ENCODE results near the gene XPA. TPM values are rescaled to one million over a fixed set of nuclear protein-coding genes. Genes with fewer than 3 reads are reported as not detected.

XPA gene
- total and polyA plus RNA-seq, 2 of the 13 experiments (the other 11 are each of a cell fraction or from before 2014, with no cell fraction given) = 2.3 to 15.2 TPM

DNA sequence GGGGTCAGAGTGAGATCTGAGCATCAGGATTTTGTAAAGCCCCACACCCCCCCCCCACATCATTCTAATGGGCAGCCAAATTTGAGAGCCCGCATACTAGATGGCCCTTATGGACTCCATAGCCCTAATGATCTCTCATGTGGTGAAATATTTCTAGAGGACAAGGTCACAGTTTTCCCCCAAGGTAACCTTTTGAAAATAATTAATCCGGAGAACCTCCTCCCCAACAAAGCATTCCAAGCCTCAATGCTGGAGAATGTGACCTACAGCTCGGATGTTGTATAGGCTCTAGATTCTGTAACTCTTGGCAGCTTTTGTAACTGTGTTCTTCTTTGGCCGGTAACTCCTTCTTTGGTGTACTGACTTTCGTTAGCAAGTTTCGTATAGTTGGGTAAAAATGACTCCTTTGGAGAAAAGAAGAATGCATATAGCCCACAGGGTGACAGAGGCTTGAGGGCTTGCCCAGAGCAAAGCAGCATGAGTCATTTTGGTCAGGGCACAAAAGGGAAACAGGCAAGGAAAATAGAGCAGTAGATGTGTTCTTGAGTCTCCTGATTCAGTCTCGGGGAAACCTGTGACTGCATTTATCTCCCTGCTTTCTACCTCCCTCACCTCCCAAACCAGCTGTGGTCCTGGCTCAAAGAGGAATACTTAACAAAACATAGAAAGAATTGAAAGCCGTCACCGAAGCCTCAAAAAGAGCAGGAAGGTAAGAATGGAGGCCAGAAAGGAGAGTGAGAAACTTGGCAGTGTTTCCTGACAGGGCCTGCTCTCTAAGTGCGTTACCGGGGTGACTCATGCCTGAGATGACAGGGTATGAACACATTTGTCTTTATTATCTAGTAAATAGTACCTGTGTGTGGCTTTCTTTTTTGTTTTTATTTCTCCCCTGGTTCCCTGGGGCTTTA is 6.6 kb upstream of the XPA start (continued):
- no peak for TF ChIP-seq KLF16 (CRISPR knock-in tag; IDR thresholded peaks at IDR 0.05)
- TF ChIP-seq, protein P1, sequence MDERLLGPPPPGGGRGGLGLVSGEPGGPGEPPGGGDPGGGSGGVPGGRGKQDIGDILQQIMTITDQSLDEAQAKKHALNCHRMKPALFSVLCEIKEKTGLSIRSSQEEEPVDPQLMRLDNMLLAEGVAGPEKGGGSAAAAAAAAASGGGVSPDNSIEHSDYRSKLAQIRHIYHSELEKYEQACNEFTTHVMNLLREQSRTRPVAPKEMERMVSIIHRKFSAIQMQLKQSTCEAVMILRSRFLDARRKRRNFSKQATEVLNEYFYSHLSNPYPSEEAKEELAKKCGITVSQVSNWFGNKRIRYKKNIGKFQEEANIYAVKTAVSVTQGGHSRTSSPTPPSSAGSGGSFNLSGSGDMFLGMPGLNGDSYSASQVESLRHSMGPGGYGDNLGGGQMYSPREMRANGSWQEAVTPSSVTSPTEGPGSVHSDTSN (CRISPR knock-in tag; IDR thresholded peaks at IDR 0.05) = no peak
- peak; percentile 79 for TF ChIP-seq FOSL2 (CRISPR knock-in tag; IDR thresholded peaks at IDR 0.05)
- 0 out of 2 replicates have a peak, but pooled peaks have one; percentile 34 for TF ChIP-seq NR2C2 (CRISPR knock-in tag; IDR thresholded peaks at IDR 0.05; ENCODE audit: borderline replicate concordance)
- TF ChIP-seq ZNF460 (CRISPR knock-in tag; IDR thresholded peaks at IDR 0.05; ENCODE audit: borderline replicate concordance) = no peak
- TF ChIP-seq, protein P2, sequence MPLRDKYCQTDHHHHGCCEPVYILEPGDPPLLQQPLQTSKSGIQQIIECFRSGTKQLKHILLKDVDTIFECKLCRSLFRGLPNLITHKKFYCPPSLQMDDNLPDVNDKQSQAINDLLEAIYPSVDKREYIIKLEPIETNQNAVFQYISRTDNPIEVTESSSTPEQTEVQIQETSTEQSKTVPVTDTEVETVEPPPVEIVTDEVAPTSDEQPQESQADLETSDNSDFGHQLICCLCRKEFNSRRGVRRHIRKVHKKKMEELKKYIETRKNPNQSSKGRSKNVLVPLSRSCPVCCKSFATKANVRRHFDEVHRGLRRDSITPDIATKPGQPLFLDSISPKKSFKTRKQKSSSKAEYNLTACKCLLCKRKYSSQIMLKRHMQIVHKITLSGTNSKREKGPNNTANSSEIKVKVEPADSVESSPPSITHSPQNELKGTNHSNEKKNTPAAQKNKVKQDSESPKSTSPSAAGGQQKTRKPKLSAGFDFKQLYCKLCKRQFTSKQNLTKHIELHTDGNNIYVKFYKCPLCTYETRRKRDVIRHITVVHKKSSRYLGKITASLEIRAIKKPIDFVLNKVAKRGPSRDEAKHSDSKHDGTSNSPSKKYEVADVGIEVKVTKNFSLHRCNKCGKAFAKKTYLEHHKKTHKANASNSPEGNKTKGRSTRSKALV (CRISPR knock-in tag; IDR thresholded peaks at IDR 0.05) = no peak
- TF ChIP-seq, protein P3, sequence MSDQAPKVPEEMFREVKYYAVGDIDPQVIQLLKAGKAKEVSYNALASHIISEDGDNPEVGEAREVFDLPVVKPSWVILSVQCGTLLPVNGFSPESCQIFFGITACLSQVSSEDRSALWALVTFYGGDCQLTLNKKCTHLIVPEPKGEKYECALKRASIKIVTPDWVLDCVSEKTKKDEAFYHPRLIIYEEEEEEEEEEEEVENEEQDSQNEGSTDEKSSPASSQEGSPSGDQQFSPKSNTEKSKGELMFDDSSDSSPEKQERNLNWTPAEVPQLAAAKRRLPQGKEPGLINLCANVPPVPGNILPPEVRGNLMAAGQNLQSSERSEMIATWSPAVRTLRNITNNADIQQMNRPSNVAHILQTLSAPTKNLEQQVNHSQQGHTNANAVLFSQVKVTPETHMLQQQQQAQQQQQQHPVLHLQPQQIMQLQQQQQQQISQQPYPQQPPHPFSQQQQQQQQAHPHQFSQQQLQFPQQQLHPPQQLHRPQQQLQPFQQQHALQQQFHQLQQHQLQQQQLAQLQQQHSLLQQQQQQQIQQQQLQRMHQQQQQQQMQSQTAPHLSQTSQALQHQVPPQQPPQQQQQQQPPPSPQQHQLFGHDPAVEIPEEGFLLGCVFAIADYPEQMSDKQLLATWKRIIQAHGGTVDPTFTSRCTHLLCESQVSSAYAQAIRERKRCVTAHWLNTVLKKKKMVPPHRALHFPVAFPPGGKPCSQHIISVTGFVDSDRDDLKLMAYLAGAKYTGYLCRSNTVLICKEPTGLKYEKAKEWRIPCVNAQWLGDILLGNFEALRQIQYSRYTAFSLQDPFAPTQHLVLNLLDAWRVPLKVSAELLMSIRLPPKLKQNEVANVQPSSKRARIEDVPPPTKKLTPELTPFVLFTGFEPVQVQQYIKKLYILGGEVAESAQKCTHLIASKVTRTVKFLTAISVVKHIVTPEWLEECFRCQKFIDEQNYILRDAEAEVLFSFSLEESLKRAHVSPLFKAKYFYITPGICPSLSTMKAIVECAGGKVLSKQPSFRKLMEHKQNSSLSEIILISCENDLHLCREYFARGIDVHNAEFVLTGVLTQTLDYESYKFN (CRISPR knock-in tag; conservative IDR thresholded peaks at IDR 0.05) = peak; percentile 66
- peak; percentile 39; the same call in 1 of the 2 replicates for TF ChIP-seq NCOR1 (IDR thresholded peaks at IDR 0.05; ENCODE audit: borderline replicate concordance, low read length)
- no peak for TF ChIP-seq ZNF670 (CRISPR knock-in tag; IDR thresholded peaks at IDR 0.05; ENCODE audit: borderline replicate concordance)
- no peak for TF ChIP-seq KDM5B (CRISPR knock-in tag; IDR thresholded peaks at IDR 0.05; ENCODE audit: borderline replicate concordance)
- 0 out of 2 replicates have a peak, but pooled peaks have one; percentile 35 for TF ChIP-seq KMT2B (CRISPR knock-in tag; IDR thresholded peaks at IDR 0.05)
- no peak for TF ChIP-seq ZNF367 (CRISPR knock-in tag; IDR thresholded peaks at IDR 0.05; ENCODE audit: borderline replicate concordance)
- peak; percentile 49; the same call in 1 of the 2 replicates for TF ChIP-seq CCDC6 (CRISPR knock-in tag; IDR thresholded peaks at IDR 0.05)
- TF ChIP-seq NFKBIZ (CRISPR knock-in tag; IDR thresholded peaks at IDR 0.05) = no peak
- TF ChIP-seq ZFY (CRISPR knock-in tag; IDR thresholded peaks at IDR 0.05) = 0 out of 2 replicates have a peak, but pooled peaks have one; percentile 10
- TF ChIP-seq RFXANK (CRISPR knock-in tag; IDR thresholded peaks at IDR 0.05) = no peak
- TF ChIP-seq HES4 (CRISPR knock-in tag; IDR thresholded peaks at IDR 0.05; ENCODE audit: borderline replicate concordance) = no peak
- TF ChIP-seq, protein P4, sequence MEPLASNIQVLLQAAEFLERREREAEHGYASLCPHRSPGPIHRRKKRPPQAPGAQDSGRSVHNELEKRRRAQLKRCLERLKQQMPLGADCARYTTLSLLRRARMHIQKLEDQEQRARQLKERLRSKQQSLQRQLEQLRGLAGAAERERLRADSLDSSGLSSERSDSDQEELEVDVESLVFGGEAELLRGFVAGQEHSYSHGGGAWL (CRISPR knock-in tag; IDR thresholded peaks at IDR 0.05) = no peak

Measured in HepG2 (cell line).